Activated T-cell treated with anti-CD3 and anti-CD28 coated beads, Interleukin-2, amount 50 U/mL, for 24 hours (primary cell): ENCODE data around the gene CUL7.
"Not testable (repeated sequence)": the region's sequence is repeated elsewhere in the genome, so short reads cannot be mapped to it uniquely, and the experiment has no call there.

Experiments used
- DNase-seq: peaks from one replicate; pipeline ENCODE4 v3.0.0-alpha.2; 2020
- H3K27ac Mint-ChIP-seq: 2 replicates; pipeline ENCODE4 v1.8.0; 2020; ENCODE audit warnings: mild to moderate bottlenecking, mixed read lengths
- H3K27me3 Mint-ChIP-seq: 2 replicates; pipeline ENCODE4 v1.8.0; 2020; ENCODE audit warnings: mixed read lengths
- H3K36me3 Mint-ChIP-seq: 2 replicates; pipeline ENCODE4 v1.8.0; 2020; ENCODE audit warnings: low read depth, mixed read lengths
- H3K4me1 Mint-ChIP-seq: 2 replicates; pipeline ENCODE4 v1.8.0; 2020; ENCODE audit warnings: low read depth, mixed read lengths
- H3K4me3 Mint-ChIP-seq: 2 replicates; pipeline ENCODE4 v1.8.0; 2020; ENCODE audit warnings: mild to moderate bottlenecking, moderate library complexity, mixed read lengths
- H3K9me3 Mint-ChIP-seq: 2 replicates; pipeline ENCODE4 v1.8.0; 2020; ENCODE audit warnings: mixed read lengths

The CUL7 gene

DNA sequence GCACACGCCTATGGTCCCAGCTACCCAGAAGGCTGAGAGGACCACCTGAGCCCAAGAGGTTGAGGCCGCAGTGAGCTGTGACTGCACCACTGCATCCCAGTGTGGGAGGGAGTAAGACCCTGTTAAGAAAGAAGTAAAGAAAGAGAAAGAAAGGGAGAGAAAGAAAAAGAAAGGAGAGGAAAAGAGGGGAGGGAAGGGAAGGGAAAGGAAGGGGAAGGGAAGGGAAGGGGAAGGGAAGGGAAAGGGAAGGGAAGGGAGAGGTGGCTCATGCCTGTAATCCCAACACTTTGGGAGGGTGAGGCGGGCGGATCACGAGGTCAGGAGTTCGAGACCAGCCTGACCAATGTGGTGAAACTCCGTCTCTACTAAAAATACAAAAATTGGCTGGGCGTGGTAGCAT lies 12.2 kb downstream of the CUL7 start:
- not testable (repeated sequence) for H3K9me3 Mint-ChIP-seq, H3K27me3 Mint-ChIP-seq, DNase-seq, H3K4me1 Mint-ChIP-seq, H3K4me3 Mint-ChIP-seq, H3K27ac Mint-ChIP-seq
- H3K36me3 Mint-ChIP-seq, result peaks cover 86% of the 10 kb centered on the region

DNA sequence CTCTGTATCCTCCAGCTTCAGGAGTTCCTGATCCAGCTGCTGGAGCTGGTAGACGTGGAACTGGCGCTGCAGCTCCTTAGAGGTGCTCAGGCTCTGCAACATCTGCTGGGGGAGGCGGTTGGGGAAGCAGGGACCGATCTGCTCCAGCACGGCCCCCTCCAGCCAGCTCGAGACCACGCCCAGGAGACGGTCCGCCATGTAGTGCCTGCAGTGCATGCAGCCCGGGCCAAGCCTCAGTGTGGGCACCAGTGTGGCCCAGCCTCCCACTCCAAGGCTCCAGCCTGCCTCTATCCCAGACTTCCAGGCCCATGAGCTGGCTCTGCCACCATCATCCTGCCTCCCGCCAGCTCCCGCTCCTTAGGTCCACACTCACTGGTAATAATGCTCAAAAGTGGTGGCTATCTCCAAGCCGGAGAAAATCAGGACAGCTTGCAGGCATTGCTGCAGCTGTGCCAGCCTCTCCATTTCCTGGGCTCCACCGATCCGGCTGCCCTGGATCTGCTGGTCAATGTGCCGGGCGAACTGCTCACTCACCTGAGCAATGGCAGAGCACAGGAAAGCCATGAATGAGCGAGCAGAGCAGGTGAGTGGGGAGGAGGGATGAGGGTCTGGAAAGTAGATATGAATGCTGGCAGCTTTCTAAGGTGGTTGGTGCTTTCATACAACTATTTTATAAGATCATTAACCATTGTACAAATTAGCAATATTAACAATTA lies 13.0 kb downstream of the CUL7 start:
- H3K36me3 Mint-ChIP-seq, result peaks cover 83% of the 10 kb centered on the region
- no peaks in the 10 kb centered on the region for H3K9me3 Mint-ChIP-seq
- peak overlapping the region; percentile 67 for H3K27ac Mint-ChIP-seq
- H3K27me3 Mint-ChIP-seq, result no peaks in the 10 kb centered on the region
- no peak overlapping the region for H3K4me3 Mint-ChIP-seq
- no peak for DNase-seq
- H3K4me1 Mint-ChIP-seq, result no peaks in the 10 kb centered on the region

DNA sequence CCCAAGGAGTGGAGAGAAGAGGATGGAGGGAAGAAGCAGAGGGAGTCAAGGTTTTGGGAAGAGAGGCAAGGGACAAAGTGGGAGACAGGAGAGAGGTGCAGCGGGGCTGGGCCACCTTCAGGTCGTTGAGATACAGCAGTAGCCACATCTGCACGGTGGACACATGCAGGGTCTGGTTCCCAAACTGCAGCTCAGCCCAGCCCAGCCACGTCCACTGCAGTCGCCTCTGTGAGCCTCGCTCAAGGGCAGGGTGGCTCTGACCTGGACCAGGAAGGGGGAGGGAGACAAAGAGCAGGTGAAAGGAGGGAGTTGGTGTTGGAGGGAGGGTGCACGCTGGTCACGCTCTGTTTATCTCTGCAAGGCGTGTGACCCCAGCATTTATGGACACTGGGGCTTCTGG lies 14.9 kb downstream of the CUL7 start:
- DNase-seq, result no peak
- Mint-ChIP-seq H3K4me3 (no peak overlapping the region), H3K4me1 (no peaks in the 10 kb centered on the region), H3K9me3 (no peaks in the 10 kb centered on the region), H3K27me3 (no peaks in the 10 kb centered on the region), H3K27ac (no peak overlapping the region), H3K36me3 (peaks cover 86% of the 10 kb centered on the region)

DNA sequence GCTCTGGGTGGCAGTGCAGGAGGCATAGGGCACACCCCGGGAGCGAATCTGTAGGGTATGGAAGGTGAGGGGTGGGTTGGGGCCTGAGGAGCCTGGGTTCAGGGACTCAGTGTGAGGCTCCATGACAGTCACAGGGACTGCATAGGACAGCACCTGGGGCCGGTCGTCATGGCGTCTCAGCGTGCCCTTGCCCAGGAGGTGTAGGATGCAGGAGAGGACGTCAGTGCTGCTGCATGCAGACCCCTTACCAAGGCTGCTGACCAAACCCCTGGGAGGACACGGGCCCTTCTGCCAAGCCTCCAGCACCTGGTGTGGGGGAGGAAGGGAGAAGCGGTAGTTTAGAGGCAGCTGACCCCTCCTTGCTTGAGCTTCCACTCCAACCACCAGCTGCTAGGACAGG lies 15.9 kb downstream of the CUL7 start:
- Mint-ChIP-seq H3K27ac (peak overlapping the region; percentile 63), H3K36me3 (peaks cover 87% of the 10 kb centered on the region), H3K9me3 (no peaks in the 10 kb centered on the region), H3K4me3 (no peak overlapping the region), H3K4me1 (peaks cover 5% of the 10 kb centered on the region), H3K27me3 (no peaks in the 10 kb centered on the region)
- DNase-seq, result no peak

DNA sequence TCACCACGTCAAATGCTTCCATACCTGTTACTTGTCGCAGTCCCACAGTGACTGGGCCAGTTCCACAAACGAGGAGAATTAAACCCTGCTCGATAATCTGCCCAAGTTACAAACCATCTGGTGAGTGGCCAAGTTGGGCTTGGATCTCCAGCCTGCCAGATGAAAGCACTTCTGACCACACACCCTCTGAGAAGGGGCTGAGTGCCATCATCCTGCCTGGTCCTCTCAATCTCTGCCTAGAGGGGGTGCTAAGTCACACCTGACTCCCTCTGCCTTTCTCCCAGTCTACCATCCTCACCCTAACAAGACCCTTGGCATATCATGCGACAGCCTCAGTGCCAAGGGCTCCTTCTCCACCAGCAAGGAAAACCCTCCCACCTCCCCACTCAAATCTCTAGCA lies 16.5 kb downstream of the CUL7 start:
- Mint-ChIP-seq H3K4me3 (no peak overlapping the region), H3K36me3 (peaks cover 87% of the 10 kb centered on the region), H3K9me3 (no peaks in the 10 kb centered on the region), H3K27me3 (no peaks in the 10 kb centered on the region), H3K27ac (peak overlapping the region; percentile 13), H3K4me1 (peaks cover 5% of the 10 kb centered on the region)
- DNase-seq, result no peak

DNA sequence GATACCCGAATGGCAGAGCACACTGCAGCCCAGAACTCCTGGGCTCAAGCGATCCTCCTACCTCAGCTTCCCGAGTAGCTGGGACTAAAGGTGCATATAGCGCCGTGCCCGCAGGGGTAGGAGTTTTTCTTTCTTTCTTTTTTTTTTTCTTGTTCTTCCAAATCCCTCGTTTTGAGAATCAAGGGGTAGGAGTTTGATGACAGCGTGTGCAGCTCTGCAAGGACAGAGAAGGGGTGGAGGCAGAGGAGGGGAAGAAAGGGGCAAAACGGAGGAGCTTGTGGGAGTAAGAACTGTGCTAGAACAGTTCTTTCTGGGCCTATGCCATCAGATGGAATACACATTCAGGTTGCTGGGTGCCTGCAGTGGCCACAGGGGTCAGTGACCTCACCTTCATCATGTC lies 16.9 kb downstream of the CUL7 start:
- no peak overlapping the region for H3K27ac Mint-ChIP-seq
- H3K27me3 Mint-ChIP-seq, result no peaks in the 10 kb centered on the region
- no peak overlapping the region for H3K4me3 Mint-ChIP-seq
- H3K36me3 Mint-ChIP-seq, result peaks cover 89% of the 10 kb centered on the region
- H3K9me3 Mint-ChIP-seq, result no peaks in the 10 kb centered on the region
- H3K4me1 Mint-ChIP-seq, result peaks cover 5% of the 10 kb centered on the region
- DNase-seq, result no peak

DNA sequence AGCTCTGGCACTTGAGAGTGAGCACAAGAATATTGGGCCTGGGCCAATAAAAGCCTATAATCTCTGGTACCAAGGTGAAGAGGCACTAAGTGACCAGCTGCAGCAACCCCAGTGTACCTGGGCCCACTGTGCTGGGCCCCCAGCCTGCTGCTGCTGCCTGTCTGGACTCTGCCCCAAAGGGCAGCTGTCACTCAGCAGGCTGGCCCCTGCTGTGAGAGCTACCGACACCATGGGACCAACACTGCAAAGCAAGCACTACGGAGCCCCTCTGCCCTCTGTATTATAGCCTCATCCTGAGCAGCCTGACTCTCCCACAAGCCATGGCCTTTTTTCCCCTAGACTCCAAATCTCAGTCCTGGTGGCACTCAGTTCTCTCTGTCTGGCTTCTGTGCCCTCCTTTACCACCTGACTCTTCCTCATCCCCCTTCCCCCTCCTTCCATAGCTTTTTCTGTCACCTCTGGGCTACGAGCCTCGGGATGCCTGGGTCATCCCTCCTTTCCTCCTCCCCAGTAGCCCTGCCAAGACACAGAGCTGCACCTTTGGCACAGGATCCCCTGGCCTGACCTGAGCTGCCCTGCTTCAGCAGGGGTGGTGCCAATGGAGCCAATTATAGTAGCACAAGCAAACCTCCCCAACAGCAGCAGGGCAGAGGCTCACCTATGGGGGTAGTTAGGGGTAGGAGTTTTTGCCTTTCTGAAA lies 18.0 kb downstream of the CUL7 start:
- H3K27me3 Mint-ChIP-seq, result no peaks in the 10 kb centered on the region
- peak overlapping the region; percentile 34 for H3K27ac Mint-ChIP-seq
- H3K4me3 Mint-ChIP-seq, result no peak overlapping the region
- H3K4me1 Mint-ChIP-seq, result peaks cover 5% of the 10 kb centered on the region
- H3K9me3 Mint-ChIP-seq, result no peaks in the 10 kb centered on the region
- H3K36me3 Mint-ChIP-seq, result peaks cover 89% of the 10 kb centered on the region
- DNase-seq, result no peak

DNA sequence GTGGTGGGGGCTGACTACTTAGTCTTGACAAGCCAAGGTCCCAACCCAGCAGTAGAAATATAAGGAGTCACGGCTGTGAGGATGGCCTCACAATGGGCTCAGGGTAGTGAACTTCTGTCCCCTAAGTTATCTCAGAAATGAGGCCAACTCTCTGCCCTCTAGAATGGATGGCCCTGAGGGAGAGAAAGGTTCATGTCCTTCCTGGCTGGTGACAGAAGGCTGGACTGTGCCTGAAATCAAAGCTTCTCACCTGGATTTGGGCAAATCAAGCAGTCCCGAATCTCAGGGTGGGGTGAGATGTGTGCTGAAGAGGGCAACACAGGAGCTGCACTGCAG lies 19.5 kb downstream of the CUL7 start:
- Mint-ChIP-seq H3K4me1 (peaks cover 5% of the 10 kb centered on the region), H3K27ac (peak overlapping the region; percentile 56), H3K4me3 (no peak overlapping the region), H3K27me3 (no peaks in the 10 kb centered on the region), H3K9me3 (no peaks in the 10 kb centered on the region), H3K36me3 (peaks cover 89% of the 10 kb centered on the region)
- DNase-seq, result no peak

DNA sequence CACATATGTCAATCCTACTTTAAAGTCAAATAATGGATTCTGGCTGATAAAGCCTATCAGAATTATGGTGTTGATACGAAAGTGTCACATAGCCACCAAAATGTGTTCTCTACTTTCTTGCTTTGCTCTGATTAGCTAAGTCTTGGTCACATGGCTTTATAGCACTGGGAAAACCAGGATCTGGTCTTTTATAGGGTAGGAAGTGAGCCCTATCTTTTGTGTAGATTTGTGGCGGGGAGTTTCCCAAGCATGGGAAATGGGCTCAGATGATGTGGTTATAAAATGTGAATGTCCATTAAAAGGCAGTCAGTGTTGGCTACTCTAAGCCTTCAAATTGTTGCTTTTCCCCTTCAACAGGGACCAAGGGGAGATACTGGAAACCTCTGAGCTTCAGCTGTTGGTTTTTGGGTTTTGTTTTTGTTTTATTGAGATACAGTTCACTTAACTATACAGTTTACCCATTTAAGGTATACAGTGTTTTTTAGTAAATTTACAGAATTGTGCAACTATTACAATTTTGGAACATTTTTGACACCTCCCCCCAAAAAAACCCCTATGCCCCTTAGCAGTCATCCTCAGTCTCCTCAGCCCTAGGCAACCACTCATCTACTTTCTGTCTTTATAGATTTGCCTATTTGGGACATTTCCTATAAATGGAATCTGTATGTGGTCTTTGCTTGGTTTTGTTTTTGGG lies 20.0 kb downstream of the CUL7 start:
- Mint-ChIP-seq H3K4me1 (peaks cover 5% of the 10 kb centered on the region), H3K36me3 (peaks cover 89% of the 10 kb centered on the region), H3K27me3 (no peaks in the 10 kb centered on the region), H3K9me3 (no peaks in the 10 kb centered on the region), H3K27ac (peak overlapping the region; percentile 56), H3K4me3 (no peak overlapping the region)
- no peak for DNase-seq

DNA sequence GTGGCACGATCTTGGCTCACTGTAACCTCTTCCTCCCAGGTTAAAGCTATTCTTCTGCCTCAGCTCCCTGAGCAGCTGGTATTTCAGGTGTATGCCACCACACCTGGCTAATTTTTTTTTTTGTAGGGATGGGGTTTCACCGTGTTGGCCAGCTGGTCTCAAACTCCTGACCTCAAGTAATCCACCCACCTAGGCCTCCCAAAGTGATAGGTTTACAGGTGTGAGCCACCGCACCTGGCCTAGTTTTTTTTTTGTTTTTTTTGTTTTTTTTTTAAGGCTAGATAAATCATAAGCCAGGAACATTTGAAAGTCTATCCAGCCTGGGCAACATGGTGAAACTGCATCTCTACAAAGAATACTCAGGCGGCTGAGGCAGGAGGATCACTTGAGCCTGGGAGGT lies 21.3 kb downstream of the CUL7 start:
- Mint-ChIP-seq H3K4me1 (peaks cover 5% of the 10 kb centered on the region), H3K9me3 (no peaks in the 10 kb centered on the region), H3K27ac (peak overlapping the region; percentile 14), H3K27me3 (no peaks in the 10 kb centered on the region), H3K4me3 (no peak overlapping the region), H3K36me3 (peaks cover 89% of the 10 kb centered on the region)
- no peak for DNase-seq

DNA sequence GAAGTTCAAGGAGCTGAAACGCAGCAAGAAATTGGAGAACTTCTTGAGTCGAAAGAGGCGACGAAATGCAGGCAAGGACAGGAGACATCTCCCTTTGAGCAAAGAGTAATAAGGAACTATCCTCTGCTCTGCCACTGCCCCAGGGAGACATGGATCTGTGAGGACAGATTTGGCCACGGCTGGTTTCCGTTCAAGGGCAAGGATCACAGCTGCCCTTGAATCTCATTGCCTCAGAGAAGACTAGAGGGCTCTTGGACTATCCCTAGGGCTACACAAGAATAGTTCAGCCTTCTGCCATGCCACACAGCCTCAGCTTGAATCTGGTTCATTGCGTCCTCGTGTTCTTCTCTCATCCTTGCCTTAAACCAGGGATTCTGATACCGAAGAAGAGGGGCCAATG lies 24.5 kb downstream of the CUL7 start:
- H3K27ac Mint-ChIP-seq, result no peak overlapping the region
- DNase-seq, result no peak
- H3K9me3 Mint-ChIP-seq, result no peaks in the 10 kb centered on the region
- H3K4me1 Mint-ChIP-seq, result peaks cover 17% of the 10 kb centered on the region
- peaks cover 94% of the 10 kb centered on the region for H3K36me3 Mint-ChIP-seq
- H3K27me3 Mint-ChIP-seq, result no peaks in the 10 kb centered on the region
- no peak overlapping the region for H3K4me3 Mint-ChIP-seq

DNA sequence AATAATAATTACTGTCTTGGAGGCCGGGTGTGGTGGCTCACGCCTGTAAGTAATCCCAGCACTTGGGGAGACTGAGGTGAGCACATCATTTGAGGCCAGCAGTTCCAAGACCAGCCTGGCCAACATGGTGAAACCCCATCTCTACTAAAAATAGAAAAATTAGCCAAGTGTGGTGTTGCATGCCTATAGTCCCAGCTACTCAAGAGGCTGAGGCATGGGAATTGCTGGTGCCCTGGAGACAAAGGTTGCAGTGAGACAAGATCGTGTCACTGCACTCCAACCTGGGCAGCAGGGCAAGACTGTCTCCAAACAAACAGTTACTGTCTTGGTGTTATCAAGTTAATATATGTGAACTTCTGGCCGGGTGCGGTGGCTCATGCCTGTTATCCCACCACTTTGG lies 27.3 kb downstream of the CUL7 start:
- no peaks in the 10 kb centered on the region for H3K27me3 Mint-ChIP-seq
- H3K27ac Mint-ChIP-seq, result peak overlapping the region; percentile 55
- DNase-seq, result no peak
- peaks cover 81% of the 10 kb centered on the region for H3K36me3 Mint-ChIP-seq
- no peaks in the 10 kb centered on the region for H3K9me3 Mint-ChIP-seq
- peaks cover 26% of the 10 kb centered on the region for H3K4me1 Mint-ChIP-seq
- no peak overlapping the region for H3K4me3 Mint-ChIP-seq

DNA sequence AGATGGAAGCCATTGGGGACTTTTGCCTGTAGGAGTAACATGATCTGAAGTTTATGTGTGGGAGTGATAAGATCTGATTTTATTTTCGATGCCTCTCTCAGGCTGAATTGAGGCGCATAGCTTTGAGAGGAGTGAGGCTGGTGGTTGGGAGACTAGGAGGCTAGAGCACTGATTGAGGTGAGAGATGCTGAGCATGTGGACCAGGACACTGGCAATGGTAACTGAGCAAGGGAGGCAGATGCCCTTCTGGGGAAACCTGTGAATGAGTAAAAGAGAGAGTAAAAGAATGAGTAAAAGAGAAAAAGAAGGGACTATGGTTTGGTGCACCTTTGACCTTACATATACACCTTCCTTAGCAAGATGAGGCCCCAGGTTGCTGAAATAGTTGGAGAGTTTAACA lies 29.2 kb downstream of the CUL7 start:
- Mint-ChIP-seq H3K36me3 (peaks cover 85% of the 10 kb centered on the region), H3K4me3 (peak overlapping the region; percentile 24), H3K27me3 (no peaks in the 10 kb centered on the region), H3K9me3 (no peaks in the 10 kb centered on the region), H3K4me1 (peaks cover 38% of the 10 kb centered on the region), H3K27ac (peak overlapping the region; percentile 84)
- DNase-seq, result no peak

DNA sequence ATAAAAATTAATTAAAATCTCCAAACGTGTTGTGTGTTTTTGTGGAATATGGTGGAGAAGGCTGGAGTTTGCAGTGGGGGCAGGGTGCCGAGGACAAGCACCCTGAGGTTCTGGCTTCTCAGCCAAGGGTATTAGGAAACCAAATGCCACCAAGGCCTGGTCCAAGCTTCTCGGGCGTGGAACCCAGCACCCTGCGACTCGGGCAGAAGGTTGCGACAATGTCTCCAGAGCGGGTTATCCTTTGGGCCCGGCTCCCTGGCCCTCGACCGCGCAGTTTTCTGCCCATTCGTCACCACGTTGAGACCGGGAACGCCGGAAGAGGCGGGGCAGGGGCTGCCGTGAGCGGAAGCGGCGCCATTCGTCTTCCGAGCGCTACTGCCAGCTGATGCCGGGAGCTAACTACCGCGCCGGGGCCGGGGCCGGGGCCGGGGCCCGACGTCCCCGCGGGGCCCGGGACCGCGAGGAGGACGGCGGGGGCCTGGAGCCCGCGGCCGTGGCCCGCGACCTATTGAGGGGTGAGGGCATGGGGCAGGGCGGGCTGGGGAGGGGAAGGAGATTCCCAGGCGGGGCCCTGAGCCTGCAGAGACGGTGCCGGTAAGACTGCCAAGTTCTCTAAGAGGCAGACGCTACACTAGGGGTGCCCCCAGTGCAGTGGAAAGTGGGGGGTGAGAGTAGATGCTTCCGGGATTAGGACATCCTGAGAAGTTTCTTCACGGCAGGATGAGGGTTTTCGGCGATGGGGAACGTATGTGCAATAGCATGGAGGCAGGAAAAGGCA lies 32.2 kb downstream of the CUL7 start, which contains the start of gene RRP36:
Gene RRP36, plus strand, starts transcription at position 354 of the 778 bp plus-strand sequence. Its CDS starts 32 bp downstream, at position 386.
- peak within 1 kb of the TSS; percentile 95 for H3K27ac Mint-ChIP-seq
- H3K4me1 Mint-ChIP-seq, result peaks cover 51% of the 10 kb centered on the region
- no peaks in the 10 kb centered on the region for H3K9me3 Mint-ChIP-seq
- H3K27me3 Mint-ChIP-seq, result no peaks in the 10 kb centered on the region
- H3K36me3 Mint-ChIP-seq, result peaks cover 83% of the 10 kb centered on the region
- peak; percentile 86 for DNase-seq
- peak within 1 kb of the TSS; percentile 97 for H3K4me3 Mint-ChIP-seq
